Right lobe of liver (tissue), 6 donors: ENCODE data around the gene THSD7A. TPM values are rescaled to one million over a fixed set of nuclear protein-coding genes. Genes with fewer than 3 reads are reported as not detected.

Source experiments
- ATAC-seq, 4 donors: fragments of 200-7000 bp; cut with Tn5 transposase; one replicate each; pipeline ENCODE4 v1.9.1; 2020; ENCODE audit warnings: mild to moderate bottlenecking in 4 of 4, moderate library complexity in 4 of 4
- DNase-seq, 3 donors: peaks; one replicate each; pipeline ENCODE4 v3.0.0-alpha.2; 2020
- H3K27ac ChIP-seq, 3 donors: fragments of 200-600 bp; one replicate each; pipeline ENCODE4 v1.8.0; 2022
- H3K27me3 ChIP-seq, 2 donors: fragments of 200-600 bp; one replicate each; pipeline ENCODE4 v1.8.0; 2022
- H3K36me3 ChIP-seq, 4 donors: fragments of 200-600 bp; sonication (generic) in 1 of 4; one replicate each; pipeline versions ENCODE4 v1.5.1 to v1.8.0; 2017 to 2022; ENCODE audit warnings: control low read depth in 1 of 4
- H3K4me1 ChIP-seq, 4 donors: fragments of 200-600 bp; sonication (generic) in 1 of 4; one replicate each; pipeline versions ENCODE4 v1.5.1 to v1.8.0; 2017 to 2022; ENCODE audit warnings: control low read depth in 1 of 4
- H3K4me3 ChIP-seq, 3 donors: fragments of 200-600 bp; one replicate each; pipeline ENCODE4 v1.8.0; 2022
- H3K9me3 ChIP-seq, 4 donors: fragments of 200-600 bp; sonication (generic) in 1 of 4; one replicate each; pipeline versions ENCODE4 v1.5.1 to v1.8.0; 2017 to 2022; ENCODE audit warnings: control low read depth in 1 of 4
- POLR2A ChIP-seq: fragments of 450-650 bp; IDR thresholded peaks from one replicate; pipeline ENCODE4 v1.6.1; 2017; ENCODE audit warnings: antibody characterized with exemption, mild to moderate bottlenecking
- whole genome bisulfite sequencing: methylation state at CpG from one replicate; pipeline ENCODE4 v1.1.6; 2018; ENCODE audit warnings: low coverage, low lambda C conversion rate; ENCODE audit not compliant: insufficient coverage; ENCODE audit errors: missing lambda C conversion rate; 5-methylcytosine and 5-hydroxymethylcytosine counted together
- intact Hi-C, 2 donors: fragments of 100-400 bp; cut with DNase I; formaldehyde crosslinking; loops; one replicate each; pipeline versions ENCODE4 v1.11.2 to v1.14.1; 2022
- total RNA-seq, 6 experiments: library from RNA; depleted of rRNA in 2 of 6; stranded (reverse); fragments of >200 nt in 2 of 6; fragmentation: NEBNext Ultra II Directional in 3 of 6; extraction: Animal tissue kit (Norgen Biotek cat#: 25700) in 3 of 6; gene quantifications; one replicate each; pipeline versions ENCODE4 v1.1.0 to v1.2.4, GENCODE V29; 2016 to 2023
- TF ChIP-seq, protein P1 (sequence below), 4 donors: fragments of 200-600 bp in 3 of 4; fragments of 450-650 bp in 1 of 4; IDR thresholded peaks; one replicate each; pipeline versions ENCODE4 v1.5.1 to v1.8.0; 2016 to 2022; ENCODE audit warnings: antibody characterized with exemption in 4 of 4, mild to moderate bottlenecking in 2 of 4
- donor health status: DM: no; HTN: yes; CAD: no.
- donor health status: DM: no; HTN: no; CAD: no.
- donor health status: DM: no; HTN: no; CAD: no.
- donor health status: DM: no; HTN: yes; CAD: no.
- donor health status: DM: no; HTN: yes; CAD: no.

The THSD7A gene
- total RNA-seq, 6 experiments from 2014 or later = 1.1 to 2.5 (median 1.4) TPM

- Histone ChIP-seq H3K9me3 (no peaks in the 10 kb centered on the region), H3K36me3 (no peaks in the 10 kb centered on the region), H3K27me3 (no peaks in the 10 kb centered on the region), H3K4me1 (peaks cover 0 to 40% (median 4%) of the 10 kb centered on the region in 4 donors), H3K4me3 (no peak overlapping the region), H3K27ac (peak overlapping the region in 2 of 3 donors; percentile 12 to 16)
- intact Hi-C loops = no loop called here
- ATAC-seq (peak; percentile 74 to 85 (median 83)), DNase-seq (no peak)
- 65% methylated on average over 8 of the region's 8 CpGs for WGBS
- TF ChIP-seq, protein P1, sequence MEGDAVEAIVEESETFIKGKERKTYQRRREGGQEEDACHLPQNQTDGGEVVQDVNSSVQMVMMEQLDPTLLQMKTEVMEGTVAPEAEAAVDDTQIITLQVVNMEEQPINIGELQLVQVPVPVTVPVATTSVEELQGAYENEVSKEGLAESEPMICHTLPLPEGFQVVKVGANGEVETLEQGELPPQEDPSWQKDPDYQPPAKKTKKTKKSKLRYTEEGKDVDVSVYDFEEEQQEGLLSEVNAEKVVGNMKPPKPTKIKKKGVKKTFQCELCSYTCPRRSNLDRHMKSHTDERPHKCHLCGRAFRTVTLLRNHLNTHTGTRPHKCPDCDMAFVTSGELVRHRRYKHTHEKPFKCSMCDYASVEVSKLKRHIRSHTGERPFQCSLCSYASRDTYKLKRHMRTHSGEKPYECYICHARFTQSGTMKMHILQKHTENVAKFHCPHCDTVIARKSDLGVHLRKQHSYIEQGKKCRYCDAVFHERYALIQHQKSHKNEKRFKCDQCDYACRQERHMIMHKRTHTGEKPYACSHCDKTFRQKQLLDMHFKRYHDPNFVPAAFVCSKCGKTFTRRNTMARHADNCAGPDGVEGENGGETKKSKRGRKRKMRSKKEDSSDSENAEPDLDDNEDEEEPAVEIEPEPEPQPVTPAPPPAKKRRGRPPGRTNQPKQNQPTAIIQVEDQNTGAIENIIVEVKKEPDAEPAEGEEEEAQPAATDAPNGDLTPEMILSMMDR (IDR thresholded peaks at IDR 0.05) = no peak
- no peak for TF ChIP-seq POLR2A
Measured at GRCh38 chr7:11473807-11474424, 358.1 kb downstream of the THSD7A start.

DNA sequence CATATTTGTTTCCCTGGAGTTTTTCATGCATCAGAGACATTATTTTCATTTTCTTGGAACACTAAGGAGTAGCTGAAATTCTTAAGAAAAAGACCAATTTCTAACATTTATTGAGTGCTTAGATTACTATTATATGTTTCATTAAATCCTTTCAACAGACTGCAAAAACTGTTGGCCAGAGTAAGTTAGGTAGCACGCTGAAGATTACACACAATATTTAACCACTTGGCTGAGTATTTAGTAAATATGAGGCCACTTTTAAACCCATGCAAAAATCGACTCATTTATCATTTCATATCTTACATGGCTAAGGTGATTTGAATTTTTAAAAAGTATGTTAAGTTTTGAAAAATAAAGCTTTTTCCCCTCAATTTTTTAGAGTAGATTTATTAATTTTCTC is 358.8 kb downstream of the THSD7A start:
- peak overlapping the region in 2 of 3 donors; percentile 12 to 16 for H3K27ac ChIP-seq
- no peaks in the 10 kb centered on the region for H3K9me3 ChIP-seq
- DNase-seq = no peak
- intact Hi-C loops = no loop called here
- H3K4me3 ChIP-seq = no peak overlapping the region
- peaks cover 0 to 42% (median 4%) of the 10 kb centered on the region in 4 donors for H3K4me1 ChIP-seq
- TF ChIP-seq, protein P1 (IDR thresholded peaks at IDR 0.05) = no peak
- no peak for TF ChIP-seq POLR2A
- no peaks in the 10 kb centered on the region for H3K36me3 ChIP-seq
- ATAC-seq = peak in 3 of 4 donors; percentile 45 to 58 (median 53)
- 44% methylated on average over 2 of the region's 2 CpGs for WGBS
- no peaks in the 10 kb centered on the region for H3K27me3 ChIP-seq

- no peak for TF ChIP-seq POLR2A
- TF ChIP-seq, protein P1 (IDR thresholded peaks at IDR 0.05) = no peak
- WGBS = 69% methylated on average over 4 of the region's 4 CpGs
- H3K9me3 ChIP-seq = no peaks in the 10 kb centered on the region
- H3K36me3 ChIP-seq = no peaks in the 10 kb centered on the region
- no peak overlapping the region for H3K27ac ChIP-seq
- H3K4me1 ChIP-seq = peaks cover 0 to 42% (median 4%) of the 10 kb centered on the region in 4 donors
- intact Hi-C loops = no loop called here
- no peak overlapping the region for H3K4me3 ChIP-seq
- peak; percentile 30 to 77 (median 68) for ATAC-seq
- no peaks in the 10 kb centered on the region for H3K27me3 ChIP-seq
- no peak for DNase-seq
Measured at GRCh38 chr7:11472646-11473045, 359.4 kb downstream of the THSD7A start.

DNA sequence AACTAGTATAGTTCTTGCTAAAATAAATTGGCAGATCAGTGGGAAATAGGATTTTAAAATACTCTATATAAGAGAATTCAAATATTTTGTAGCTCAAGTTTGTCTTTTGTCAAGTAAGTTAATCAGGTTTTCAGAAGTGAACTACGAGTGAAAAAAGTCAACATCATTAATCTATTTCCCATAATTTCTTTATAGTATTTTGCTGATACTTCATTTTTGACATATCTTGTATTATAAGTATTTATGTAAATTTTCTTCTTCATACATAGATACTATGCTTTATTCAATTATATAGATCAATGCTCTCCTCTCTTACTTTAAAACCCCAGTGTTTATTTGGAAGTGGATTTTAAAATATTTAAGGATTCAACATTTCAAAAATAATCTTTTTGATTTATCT is 360.7 kb downstream of the THSD7A start:
- intact Hi-C loops = no loop called here
- DNase-seq = no peak
- Histone ChIP-seq H3K4me3 (no peak overlapping the region), H3K27me3 (no peaks in the 10 kb centered on the region), H3K9me3 (no peaks in the 10 kb centered on the region), H3K27ac (no peak overlapping the region), H3K4me1 (peaks cover 0 to 42% (median 4%) of the 10 kb centered on the region in 4 donors), H3K36me3 (no peaks in the 10 kb centered on the region)
- no peak for TF ChIP-seq POLR2A
- TF ChIP-seq, protein P1 (IDR thresholded peaks at IDR 0.05) = no peak
- 79% methylated on average over 1 of the region's 1 CpG for WGBS
- no peak for ATAC-seq
